HuH-7 (cell line): ENCODE data around the gene CCNK.

Source experiments
- DNase-seq: peaks from one replicate; pipeline ENCODE4 v3.0.0; 2011; ENCODE audit warnings: low spot score

The CCNK gene

GRCh38 chr14:99519931-99520421 is 38.8 kb downstream of the CCNK start:
- no peak for DNase-seq

GRCh38 chr14:99520571-99521081 is 39.4 kb downstream of the CCNK start:
- no peak for DNase-seq

- no peak for DNase-seq
Measured at GRCh38 chr14:99521176-99522024, 40.2 kb downstream of the CCNK start.

DNA sequence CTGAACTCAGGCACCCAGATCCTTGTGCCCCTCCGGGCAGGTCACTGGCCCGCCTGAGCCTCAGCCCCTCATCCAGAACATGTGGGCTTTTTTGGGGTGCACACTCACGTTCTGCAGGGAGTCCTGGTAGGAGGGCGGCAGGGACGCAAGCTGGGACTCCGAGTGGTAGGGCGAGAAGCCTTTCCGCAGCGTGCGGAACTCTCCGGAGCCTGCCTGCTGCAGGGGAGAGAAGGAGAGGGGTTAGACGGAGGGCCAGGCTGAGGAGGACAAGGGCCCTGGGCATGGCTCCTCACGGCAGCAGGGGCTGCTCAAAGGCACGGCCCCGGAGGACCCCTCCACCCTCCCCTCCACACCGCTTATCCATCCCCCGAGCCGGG is 40.8 kb downstream of the CCNK start:
- no peak for DNase-seq

GRCh38 chr14:99522457-99522891 is 41.3 kb downstream of the CCNK start:
- no peak for DNase-seq

DNA sequence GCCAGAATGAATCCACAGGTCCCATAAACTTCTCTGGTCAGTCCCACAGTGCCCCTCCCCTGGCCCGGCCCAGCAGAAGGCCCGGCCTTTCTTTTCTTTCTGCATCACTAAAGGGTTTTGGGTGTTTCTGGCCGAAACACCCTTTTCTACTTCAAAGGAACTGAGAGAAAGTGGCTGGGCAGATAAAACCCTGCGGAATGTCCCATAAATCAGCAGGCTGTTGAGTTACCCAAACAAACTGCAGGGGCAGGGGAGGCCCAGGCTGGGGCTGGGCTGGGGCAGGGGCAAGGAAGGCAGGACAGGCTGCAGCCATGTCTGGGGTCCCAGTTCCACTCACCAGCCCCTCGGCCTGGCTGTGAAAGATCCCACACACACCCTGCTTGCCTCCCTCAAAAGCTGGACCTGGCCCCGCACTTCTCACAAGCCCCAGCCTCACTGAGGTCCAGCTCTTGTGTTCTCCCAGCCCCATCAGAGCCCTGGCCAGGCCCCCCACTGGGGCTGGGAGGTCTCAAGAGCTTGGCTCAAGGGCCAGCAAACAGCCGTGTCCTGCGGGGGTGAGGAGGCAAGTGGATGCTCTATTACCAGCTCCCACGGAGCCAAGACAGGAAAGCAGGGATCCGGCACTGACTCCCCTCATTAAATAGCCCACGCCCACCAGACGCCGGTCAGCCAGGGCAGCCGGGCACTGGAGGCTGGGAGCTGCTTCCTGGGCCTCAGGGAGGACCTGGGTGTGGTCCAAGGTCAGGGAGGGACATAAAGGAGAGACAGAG is 41.9 kb downstream of the CCNK start:
- peak; percentile 58 for DNase-seq

DNA sequence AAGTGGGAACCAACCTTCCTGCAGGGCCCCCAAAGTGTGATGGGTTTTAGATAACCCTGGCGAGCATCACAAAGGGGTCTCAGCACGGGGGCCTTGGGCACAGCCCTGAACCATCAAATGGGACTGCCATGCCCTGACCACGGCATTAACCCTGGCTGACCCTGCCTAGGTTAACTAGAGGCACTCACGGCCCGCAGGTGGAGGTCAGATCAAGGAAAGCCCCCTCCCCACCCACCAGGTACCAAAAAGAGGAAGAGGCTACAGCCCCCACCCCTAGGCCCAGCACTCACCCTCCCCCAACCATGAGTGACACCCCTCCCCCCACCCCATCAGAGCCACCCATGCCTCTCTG is 42.5 kb downstream of the CCNK start:
- no peak for DNase-seq

DNA sequence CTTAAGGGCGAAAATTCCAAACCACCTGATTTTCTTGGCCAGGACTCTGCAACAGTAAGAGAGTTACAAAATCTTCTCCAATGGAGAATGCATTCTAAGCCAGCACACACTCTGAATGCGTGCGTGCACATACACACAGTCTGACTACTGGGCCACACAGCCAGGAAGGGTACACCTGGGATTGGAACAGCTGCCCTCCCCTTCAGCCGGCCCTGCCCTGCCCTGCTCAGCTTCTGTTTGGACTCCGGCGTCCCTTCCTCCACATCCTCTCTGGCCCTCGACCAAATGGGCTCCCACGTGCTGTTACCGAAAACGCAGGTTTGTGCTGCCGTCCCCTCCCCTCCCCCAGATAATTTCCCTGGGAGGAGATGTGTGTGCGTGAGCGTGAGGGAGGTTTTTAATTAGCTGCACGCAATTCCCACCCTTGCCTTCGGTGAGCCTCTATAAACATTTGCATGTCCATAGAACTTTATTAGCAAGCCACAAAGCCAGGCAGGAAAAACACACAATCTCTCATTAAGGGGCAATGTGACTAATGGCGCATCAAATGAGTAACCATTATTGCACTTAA is 43.0 kb downstream of the CCNK start:
- DNase-seq: no peak

DNA sequence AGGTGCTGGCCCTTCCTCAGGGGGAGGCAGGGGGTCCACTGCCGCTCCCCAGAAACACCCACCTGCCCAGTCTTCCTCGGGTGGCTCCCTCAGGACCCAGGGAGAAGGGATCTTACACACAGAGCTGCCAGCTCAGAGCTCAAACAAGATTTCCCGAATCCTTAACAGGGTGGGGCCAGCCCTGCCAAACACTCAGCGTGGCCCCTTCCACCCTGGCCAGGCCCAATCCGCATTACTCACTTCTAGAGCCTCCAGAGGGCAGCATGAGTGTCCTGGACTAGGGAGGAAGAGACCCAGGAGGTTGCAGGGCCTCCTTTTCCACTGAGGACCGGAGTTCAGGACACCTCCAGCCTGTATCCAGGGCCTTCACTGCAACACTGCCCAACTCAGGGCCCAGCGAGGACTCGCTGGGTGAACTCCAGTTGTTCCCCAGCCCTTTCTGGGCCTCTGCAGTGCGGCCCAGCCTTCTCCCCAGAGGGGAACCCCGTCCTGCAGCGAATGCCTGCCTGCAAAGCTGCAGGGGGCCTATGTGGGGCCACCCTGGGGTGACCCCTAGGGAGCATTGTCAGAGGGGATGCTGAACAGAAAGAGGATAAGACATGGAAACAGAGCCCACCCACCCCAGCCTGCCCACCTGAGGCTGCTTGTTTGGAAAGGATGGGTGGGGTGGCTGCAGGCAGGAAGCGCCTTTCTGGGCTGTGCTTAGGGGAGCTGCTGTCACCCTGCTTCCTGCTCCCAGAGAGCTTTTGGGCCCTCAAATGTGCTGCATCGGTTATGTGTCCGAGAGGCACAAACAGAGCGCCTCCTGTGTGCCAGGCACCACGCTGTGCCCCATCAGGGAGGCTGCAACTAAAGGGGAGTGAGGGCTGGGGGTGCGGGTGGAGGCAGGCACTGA is 43.8 kb downstream of the CCNK start:
- peak; percentile 66 for DNase-seq

- DNase-seq: no peak
Measured at GRCh38 chr14:99525699-99526080, 44.5 kb downstream of the CCNK start.

DNA sequence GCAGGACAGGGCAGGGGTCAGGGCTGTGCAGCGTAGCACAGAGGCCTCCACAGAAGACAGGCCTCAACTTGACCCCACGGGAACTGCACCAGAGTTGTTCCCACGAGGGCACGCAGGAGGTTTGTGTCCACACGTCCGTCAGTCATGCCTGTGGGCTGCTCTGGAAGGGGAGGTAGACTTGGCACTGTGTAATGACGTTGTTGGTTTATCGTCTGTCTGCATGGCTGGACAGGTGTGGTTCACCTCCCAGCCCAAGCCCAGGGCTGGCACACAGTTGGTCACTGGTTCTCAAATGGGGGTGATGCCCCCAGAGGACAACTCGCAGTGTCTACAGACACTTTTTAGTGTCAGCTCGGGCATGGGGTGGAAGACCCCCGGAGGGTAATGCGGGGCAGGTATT is 45.8 kb downstream of the CCNK start:
- DNase-seq: no peak

DNA sequence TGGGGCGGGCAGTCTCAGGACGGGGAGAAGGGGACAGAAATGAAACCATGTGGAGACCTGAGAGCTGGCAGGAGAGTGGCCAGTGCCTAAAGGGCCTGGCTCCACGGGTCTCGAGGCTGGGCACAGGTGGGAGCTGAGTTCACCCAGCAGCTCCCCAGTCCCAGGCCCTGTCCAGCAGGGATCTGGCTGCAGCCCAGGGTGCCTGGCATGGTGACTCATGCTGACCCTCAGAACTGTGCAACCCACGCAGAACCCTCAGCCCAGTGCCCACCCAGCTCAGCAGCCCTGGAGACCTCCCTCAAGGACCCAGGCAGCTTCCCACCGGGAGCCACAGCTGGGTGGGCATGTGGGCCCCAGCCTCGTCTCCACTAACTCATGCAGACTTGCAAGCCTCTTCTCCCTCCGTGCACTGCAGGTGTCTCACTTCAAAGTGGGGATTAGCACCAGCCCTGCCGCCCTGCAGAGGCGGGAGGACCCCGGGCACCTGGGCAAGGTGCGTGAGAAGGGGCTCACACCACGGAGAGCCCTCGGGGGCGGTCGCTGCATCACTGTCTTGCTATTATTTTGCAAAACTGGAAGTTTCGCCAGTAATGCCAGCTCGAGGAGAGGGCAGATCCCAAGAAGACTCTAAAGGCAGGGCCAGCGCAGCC is 46.3 kb downstream of the CCNK start:
- DNase-seq: no peak

DNA sequence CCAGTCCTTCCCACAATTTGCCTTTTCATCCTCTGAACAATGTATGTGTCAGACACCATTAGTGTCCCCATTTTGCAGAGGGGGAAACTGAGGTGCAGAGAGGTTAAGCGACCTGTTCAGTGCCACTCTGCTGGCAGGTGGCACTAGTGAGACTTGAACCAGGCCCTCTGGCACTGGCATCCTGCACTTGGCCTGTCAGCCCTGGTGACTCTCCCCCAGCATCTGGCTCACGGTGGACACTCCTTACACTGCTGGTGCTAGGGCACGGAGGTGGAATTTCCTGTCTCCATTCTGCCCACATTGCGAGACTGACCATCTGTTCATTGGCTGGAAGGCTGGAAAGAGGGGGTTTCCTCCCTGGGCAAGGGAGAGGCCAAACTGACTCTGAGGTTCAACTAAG is 48.7 kb downstream of the CCNK start:
- DNase-seq: no peak

DNA sequence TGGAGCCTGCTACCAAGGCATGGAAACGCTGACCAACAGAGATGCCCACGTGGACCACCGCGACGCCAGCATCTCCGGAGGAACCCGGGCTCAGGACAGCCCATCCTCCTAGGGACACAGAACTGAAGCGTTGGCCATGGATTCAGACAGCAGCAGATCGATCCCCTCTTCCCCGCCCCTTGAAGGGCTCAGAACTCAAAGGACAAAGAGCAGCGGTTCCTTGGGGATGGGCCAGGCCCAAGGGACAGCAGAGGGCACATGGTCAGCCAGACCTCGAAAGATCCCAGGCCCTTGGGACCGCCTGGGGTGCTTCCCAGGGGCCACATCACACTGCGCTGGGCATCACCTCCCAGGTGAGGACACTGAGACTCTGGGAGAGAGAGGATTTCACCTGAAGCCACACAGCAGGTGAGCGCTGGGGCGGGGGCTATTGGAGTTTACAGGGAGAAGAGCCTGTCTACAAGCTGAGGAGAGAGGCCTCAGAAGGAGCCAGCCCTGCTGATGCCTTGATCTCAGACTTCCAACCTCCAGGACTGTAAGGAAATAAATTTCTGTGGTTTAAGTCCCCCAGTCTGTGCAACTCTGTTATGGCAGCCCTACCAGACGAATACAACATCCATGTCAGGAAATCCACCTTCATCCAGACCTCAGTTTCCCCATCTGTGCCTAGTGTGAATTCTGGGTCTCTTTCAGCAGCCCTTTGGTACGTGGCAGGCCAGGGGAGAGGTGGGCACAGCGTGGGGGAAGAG is 49.4 kb downstream of the CCNK start:
- DNase-seq: no peak

DNA sequence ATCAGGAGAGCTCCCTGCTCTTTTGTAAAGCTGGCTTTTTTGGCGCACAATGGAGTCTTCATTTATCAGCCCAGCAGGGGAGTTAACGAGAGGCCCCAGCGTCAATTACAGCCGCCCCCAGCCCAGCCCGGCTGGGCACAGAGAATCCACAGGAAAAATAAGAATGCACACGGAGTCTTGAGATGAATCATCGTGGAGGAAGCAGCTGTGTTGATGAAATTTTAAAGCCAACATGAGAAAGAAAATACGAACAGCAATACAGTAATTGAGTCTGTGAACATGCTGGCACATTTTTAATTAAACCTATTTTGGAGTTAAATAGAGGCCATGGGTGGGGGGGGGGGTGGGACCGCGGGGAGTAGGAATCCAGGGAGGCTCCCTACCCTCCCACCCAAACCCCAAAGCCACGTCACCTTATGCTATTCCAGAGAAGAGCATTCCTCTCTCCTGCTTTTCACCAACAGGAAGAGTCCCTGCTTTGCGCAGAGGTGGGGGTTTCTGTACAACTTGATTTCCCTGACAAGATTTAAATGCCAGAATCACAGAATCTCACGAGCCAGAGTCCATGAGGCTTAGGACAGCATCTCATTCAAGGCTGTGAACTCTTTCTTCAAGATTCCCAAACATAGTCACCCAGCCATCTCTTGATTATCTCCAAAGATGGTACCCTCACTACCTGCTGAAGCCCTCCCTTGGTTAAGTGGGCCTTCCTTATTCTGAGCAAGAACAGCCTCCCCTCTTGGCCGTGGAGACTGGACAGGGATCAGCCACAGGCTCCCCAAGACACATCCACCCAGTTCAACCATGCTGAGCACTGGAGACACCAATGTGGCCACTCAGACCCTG is 50.3 kb downstream of the CCNK start:
- DNase-seq: no peak

GRCh38 chr14:99532310-99532709 is 51.1 kb downstream of the CCNK start:
- no peak for DNase-seq

GRCh38 chr14:99534333-99534732 is 53.1 kb downstream of the CCNK start:
- no peak for DNase-seq

- DNase-seq: no peak
Measured at GRCh38 chr14:99534863-99535262, 53.7 kb downstream of the CCNK start.

GRCh38 chr14:99535448-99535847 is 54.2 kb downstream of the CCNK start:
- DNase-seq: no peak
